ENCODE measurements around the gene SMAP1. TPM values are rescaled to one million over a fixed set of nuclear protein-coding genes. Genes with fewer than 3 reads are reported as not detected.
"Not testable (repeated sequence)": the region's sequence is repeated elsewhere in the genome, so short reads cannot be mapped to it uniquely, and the experiment has no call there.

Gene SMAP1
- total RNA-seq, 1 donor from 2014 or later: 21.7 TPM

DNA sequence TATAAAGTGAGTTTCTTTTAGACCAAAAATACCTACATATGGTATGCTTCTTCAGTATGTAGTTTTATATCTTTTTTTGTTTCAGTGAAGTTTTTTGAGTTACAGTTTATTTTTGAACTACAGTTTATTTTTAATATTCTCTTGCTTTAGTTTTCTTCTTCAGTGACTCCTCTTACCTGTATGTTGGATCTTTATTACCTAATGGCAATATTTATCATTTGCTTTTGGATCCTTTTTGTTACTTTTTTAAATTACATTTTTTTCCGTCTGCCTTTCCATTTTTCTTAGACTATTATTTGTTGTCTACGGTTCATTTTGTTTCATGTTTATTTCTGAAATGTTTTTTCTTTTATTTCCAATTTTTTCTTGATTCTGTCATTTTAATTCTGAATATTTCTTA lies 71.9 kb downstream of the SMAP1 start:
- intact Hi-C loops (cut with DNase I): no loop called here
- Histone ChIP-seq H3K9me3 (no peaks in the 10 kb centered on the region), H3K36me3 (peaks cover 15% of the 10 kb centered on the region), H3K4me3 (no peak overlapping the region), H3K27me3 (ENCODE audit: low read depth) (no peaks in the 10 kb centered on the region), H3K4me1 (no peaks in the 10 kb centered on the region), H3K27ac (no peak overlapping the region)
- TF ChIP-seq, protein P1, sequence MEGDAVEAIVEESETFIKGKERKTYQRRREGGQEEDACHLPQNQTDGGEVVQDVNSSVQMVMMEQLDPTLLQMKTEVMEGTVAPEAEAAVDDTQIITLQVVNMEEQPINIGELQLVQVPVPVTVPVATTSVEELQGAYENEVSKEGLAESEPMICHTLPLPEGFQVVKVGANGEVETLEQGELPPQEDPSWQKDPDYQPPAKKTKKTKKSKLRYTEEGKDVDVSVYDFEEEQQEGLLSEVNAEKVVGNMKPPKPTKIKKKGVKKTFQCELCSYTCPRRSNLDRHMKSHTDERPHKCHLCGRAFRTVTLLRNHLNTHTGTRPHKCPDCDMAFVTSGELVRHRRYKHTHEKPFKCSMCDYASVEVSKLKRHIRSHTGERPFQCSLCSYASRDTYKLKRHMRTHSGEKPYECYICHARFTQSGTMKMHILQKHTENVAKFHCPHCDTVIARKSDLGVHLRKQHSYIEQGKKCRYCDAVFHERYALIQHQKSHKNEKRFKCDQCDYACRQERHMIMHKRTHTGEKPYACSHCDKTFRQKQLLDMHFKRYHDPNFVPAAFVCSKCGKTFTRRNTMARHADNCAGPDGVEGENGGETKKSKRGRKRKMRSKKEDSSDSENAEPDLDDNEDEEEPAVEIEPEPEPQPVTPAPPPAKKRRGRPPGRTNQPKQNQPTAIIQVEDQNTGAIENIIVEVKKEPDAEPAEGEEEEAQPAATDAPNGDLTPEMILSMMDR (IDR thresholded peaks at IDR 0.05): no peak
- DNase-seq: no peak
- ATAC-seq: no peak

DNA sequence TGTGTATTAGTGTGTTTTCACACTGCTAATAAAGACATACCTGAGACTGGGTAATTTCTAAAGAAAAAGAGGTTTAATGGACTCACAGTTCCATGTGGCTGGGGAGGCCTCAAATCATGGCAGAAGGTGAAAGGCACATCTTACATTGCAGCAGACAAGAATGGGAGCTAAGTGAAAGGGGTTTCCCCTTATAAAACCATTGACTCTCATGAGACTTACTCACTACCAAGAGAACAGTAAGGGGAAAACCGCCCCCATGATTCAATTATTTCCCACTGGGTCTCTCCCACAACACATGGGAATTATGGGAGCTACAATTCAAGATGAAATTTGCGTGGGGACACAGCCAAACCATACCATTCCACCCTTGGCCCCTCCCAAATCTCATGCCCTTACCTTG lies 73.1 kb downstream of the SMAP1 start:
- H3K27me3 ChIP-seq (ENCODE audit: low read depth); intact Hi-C loops (cut with DNase I); H3K9me3 ChIP-seq; H3K36me3 ChIP-seq; H3K4me1 ChIP-seq; H3K27ac ChIP-seq; ATAC-seq; DNase-seq; H3K4me3 ChIP-seq: not testable (repeated sequence)

DNA sequence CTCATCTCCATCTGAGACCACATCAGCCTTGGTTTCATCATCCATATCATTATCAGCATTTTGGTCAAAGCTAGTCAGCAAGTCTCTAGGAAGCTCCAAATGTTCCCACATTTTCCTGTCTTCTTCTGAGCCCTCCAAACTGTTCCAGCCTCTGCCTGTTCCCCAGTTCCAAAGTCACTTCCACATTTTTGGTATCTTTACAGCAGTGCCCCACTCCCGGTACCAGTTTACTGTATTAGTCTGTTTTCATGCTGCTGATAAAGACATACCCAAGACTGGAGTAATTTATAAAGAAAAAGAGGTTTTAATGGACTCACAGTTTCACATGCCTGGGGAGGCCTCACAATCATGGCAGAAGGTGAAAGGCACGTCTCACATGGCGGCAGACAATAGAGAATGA lies 74.8 kb downstream of the SMAP1 start:
- intact Hi-C loops (cut with DNase I); ATAC-seq; H3K4me1 ChIP-seq; H3K9me3 ChIP-seq; H3K36me3 ChIP-seq; H3K27ac ChIP-seq; H3K27me3 ChIP-seq (ENCODE audit: low read depth); DNase-seq; H3K4me3 ChIP-seq: not testable (repeated sequence)

DNA sequence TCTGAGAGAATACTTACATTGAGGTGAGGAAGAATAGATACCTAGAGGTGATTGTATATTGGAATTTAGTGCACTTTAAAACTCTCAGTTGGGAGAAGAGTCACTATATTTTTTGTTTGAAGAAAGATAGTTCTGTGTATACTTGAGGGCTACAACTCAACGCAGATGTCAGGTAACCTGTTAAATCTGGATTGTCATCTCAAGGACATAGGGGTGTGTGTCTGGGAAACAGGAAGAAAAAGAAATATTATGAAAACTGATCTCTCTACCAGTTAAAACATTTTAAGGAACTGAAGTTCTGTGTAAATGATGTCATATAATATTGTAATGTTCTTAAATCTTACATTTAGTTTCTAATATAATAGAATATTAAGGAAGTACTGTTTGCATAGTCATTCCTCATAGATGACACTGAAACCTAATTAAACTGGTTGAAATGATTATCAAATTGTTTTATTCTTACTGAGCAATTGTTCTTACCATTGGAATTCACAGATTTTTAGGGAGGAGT lies 86.2 kb downstream of the SMAP1 start:
- H3K4me1 ChIP-seq: no peaks in the 10 kb centered on the region
- H3K27ac ChIP-seq: no peak overlapping the region
- H3K36me3 ChIP-seq: peaks cover 6% of the 10 kb centered on the region
- H3K27me3 ChIP-seq (ENCODE audit: low read depth): no peaks in the 10 kb centered on the region
- DNase-seq (no peak), ATAC-seq (peak in 1 of 2 donors; percentile 35)
- TF ChIP-seq, protein P1 (IDR thresholded peaks at IDR 0.05): no peak
- no peaks in the 10 kb centered on the region for H3K9me3 ChIP-seq
- no peak overlapping the region for H3K4me3 ChIP-seq
- intact Hi-C loops (cut with DNase I): no loop called here

DNA sequence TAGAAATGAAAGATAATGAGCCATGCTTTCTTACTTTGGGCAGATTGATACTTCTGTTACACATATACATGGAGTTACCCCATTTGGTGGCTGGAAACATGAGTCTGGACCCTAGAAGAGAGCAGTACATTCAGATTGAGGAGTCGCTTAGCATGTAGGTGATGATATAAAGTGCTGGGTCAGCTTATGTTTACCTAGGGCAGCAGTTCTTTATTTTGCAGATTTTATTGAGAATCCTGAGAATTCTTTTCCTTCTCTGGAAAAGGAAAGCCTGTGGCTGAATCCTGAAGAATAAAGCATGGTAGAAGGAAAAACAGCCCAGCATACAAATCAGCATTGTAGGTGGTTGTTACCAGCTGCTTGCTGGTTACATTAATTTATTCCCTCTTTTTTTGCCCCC lies 91.2 kb downstream of the SMAP1 start:
- no peaks in the 10 kb centered on the region for H3K27me3 ChIP-seq (ENCODE audit: low read depth)
- intact Hi-C loops (cut with DNase I): no loop called here
- TF ChIP-seq, protein P1 (IDR thresholded peaks at IDR 0.05): no peak
- no peak overlapping the region for H3K4me3 ChIP-seq
- ATAC-seq (no peak), DNase-seq (no peak)
- H3K36me3 ChIP-seq: peaks cover 6% of the 10 kb centered on the region
- no peak overlapping the region for H3K27ac ChIP-seq
- no peaks in the 10 kb centered on the region for H3K9me3 ChIP-seq
- no peaks in the 10 kb centered on the region for H3K4me1 ChIP-seq

DNA sequence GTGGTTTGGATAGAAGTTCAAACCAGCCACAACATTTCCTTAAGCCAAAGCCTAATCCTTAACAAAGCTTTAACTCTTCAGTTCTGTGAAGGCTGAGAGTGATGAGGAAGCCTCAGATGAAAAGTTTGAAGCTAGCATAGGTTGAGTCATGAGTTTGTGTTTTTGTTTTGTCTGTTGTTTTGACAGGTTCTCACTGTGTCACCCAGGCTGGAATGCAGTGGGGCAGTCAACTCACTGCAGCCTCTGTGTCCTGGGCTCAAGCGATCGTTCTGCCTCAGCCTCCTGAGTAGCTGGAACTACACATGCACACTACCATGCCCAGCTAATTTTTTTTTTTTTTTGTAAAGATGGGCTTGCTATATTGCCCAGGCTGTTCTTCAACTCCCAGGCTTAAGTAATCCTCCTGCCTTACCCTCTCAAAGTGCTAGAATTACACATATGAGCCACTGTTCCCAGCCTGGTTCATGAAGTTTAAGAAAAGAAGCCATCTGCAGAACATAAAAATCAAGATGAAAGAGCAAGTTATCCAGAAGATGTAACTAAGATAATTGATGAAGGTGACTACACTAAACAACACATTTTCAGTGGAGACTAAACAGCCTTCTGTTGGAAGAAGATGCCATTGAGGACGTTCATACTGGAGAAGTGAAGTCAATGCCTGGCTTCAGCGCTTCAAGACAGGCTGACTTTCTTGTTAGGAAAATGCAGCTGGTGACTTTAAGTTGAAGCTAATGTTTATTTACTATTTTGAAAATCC lies 96.2 kb downstream of the SMAP1 start:
- H3K27ac ChIP-seq: no peak overlapping the region
- peaks cover 11% of the 10 kb centered on the region for H3K36me3 ChIP-seq
- intact Hi-C loops (cut with DNase I): no loop called here
- no peak for DNase-seq
- no peak for ATAC-seq
- TF ChIP-seq, protein P1 (IDR thresholded peaks at IDR 0.05): no peak
- no peaks in the 10 kb centered on the region for H3K9me3 ChIP-seq
- H3K27me3 ChIP-seq (ENCODE audit: low read depth): no peaks in the 10 kb centered on the region
- no peak overlapping the region for H3K4me3 ChIP-seq
- H3K4me1 ChIP-seq: no peaks in the 10 kb centered on the region
